ENCODE measurements around the gene VPS13D.
"Not testable (repeated sequence)": the region's sequence is repeated elsewhere in the genome, so short reads cannot be mapped to it uniquely, and the experiment has no call there.

DNA sequence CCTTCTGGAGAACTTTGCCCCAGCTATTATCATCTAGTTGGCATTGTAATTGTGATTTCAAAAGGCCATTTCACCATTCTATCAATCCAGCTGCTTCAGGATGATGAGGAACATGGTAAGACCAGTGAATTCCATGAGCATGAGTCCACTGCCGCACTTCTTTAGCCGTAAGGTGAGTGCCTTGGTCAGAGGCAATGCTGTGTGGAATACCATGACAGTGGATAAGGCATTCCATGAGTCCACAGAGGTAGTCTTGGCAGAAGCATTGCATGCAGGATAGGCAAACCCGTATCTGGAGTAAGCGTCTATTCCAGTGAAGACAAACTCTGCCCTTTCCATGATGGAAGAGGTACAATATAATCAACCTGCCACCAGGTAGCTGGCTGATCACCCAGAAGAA is 160.5 kb downstream of the VPS13D start:
- not testable (repeated sequence) for TF ChIP-seq POLR2A (IDR thresholded peaks at IDR 0.05; ENCODE audit: low read depth, low read length); RFX5 (IDR thresholded peaks at IDR 0.05; ENCODE audit: low read depth, low read length); CEBPB (IDR thresholded peaks at IDR 0.05; ENCODE audit: low read depth, low read length); MXI1 (IDR thresholded peaks at IDR 0.05; ENCODE audit: borderline replicate concordance, low read depth, low read length); FOS (IDR thresholded peaks at IDR 0.05; ENCODE audit: low read depth, low read length); NFE2L2 (IDR thresholded peaks at IDR 0.05; ENCODE audit: low read depth, low read length)
- TF ChIP-seq, protein P1, sequence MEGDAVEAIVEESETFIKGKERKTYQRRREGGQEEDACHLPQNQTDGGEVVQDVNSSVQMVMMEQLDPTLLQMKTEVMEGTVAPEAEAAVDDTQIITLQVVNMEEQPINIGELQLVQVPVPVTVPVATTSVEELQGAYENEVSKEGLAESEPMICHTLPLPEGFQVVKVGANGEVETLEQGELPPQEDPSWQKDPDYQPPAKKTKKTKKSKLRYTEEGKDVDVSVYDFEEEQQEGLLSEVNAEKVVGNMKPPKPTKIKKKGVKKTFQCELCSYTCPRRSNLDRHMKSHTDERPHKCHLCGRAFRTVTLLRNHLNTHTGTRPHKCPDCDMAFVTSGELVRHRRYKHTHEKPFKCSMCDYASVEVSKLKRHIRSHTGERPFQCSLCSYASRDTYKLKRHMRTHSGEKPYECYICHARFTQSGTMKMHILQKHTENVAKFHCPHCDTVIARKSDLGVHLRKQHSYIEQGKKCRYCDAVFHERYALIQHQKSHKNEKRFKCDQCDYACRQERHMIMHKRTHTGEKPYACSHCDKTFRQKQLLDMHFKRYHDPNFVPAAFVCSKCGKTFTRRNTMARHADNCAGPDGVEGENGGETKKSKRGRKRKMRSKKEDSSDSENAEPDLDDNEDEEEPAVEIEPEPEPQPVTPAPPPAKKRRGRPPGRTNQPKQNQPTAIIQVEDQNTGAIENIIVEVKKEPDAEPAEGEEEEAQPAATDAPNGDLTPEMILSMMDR (conservative IDR thresholded peaks at IDR 0.05; ENCODE audit: low read depth, low read length), result not testable (repeated sequence)
- TF ChIP-seq, protein P2, sequence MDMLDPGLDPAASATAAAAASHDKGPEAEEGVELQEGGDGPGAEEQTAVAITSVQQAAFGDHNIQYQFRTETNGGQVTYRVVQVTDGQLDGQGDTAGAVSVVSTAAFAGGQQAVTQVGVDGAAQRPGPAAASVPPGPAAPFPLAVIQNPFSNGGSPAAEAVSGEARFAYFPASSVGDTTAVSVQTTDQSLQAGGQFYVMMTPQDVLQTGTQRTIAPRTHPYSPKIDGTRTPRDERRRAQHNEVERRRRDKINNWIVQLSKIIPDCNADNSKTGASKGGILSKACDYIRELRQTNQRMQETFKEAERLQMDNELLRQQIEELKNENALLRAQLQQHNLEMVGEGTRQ (IDR thresholded peaks at IDR 0.05; ENCODE audit: low read depth, low read length), result not testable (repeated sequence)
